KMS-11 (cell line): ENCODE data around the gene LTBP3.

Source experiments
- H2AFZ ChIP-seq: fragments of 200-600 bp; sonication (generic); 2 replicates; pipeline ENCODE4 v1.6.1; 2016; ENCODE audit warnings: antibody characterized with exemption, mixed run types, low read depth
- H3K27ac ChIP-seq: fragments of 200-600 bp; sonication (generic); 2 replicates; pipeline ENCODE4 v1.6.1; 2016; ENCODE audit warnings: mild to moderate bottlenecking, mixed run types
- H3K27me3 ChIP-seq: fragments of 200-600 bp; sonication (generic); 2 replicates; pipeline ENCODE4 v1.6.1; 2017; ENCODE audit warnings: mild to moderate bottlenecking, low read depth, mixed run types, moderate library complexity; ENCODE audit not compliant: insufficient read depth
- H3K36me3 ChIP-seq: fragments of 200-600 bp; sonication (generic); 2 replicates; pipeline ENCODE4 v1.6.1; 2017; ENCODE audit warnings: mild to moderate bottlenecking, mixed run types; ENCODE audit not compliant: insufficient read depth
- H3K4me1 ChIP-seq: fragments of 200-600 bp; sonication (generic); 2 replicates; pipeline ENCODE4 v1.6.1; 2016; ENCODE audit warnings: mild to moderate bottlenecking, low read depth, mixed run types; ENCODE audit not compliant: poor library complexity, severe bottlenecking
- H3K4me2 ChIP-seq: fragments of 200-600 bp; sonication (generic); 2 replicates; pipeline ENCODE4 v1.7.0; 2016; ENCODE audit warnings: mild to moderate bottlenecking, mixed run types
- H3K4me3 ChIP-seq: fragments of 200-600 bp; sonication (generic); IDR thresholded peaks from 2 replicates; pipeline ENCODE4 v1.6.1; 2017; ENCODE audit warnings: low read depth, low read length, mixed read lengths; ENCODE audit not compliant: insufficient read depth
- H3K79me2 ChIP-seq: fragments of 200-600 bp; sonication (generic); 2 replicates; pipeline ENCODE4 v1.6.1; 2016; ENCODE audit warnings: low read depth, mixed run types; ENCODE audit not compliant: insufficient read depth
- H3K9ac ChIP-seq: fragments of 200-600 bp; sonication (generic); 2 replicates; pipeline ENCODE4 v1.6.1; 2016; ENCODE audit warnings: mild to moderate bottlenecking, mixed run types
- H4K20me1 ChIP-seq: fragments of 200-600 bp; sonication (generic); 2 replicates; pipeline ENCODE4 v1.6.1; 2016; ENCODE audit warnings: mild to moderate bottlenecking, mixed run types; ENCODE audit not compliant: insufficient read depth
- CTCF ChIP-seq: fragments of 200-600 bp; sonication (generic); conservative IDR thresholded peaks from 2 replicates; pipeline ENCODE4 v1.6.1; 2017; ENCODE audit warnings: low read depth, mild to moderate bottlenecking, antibody characterized with exemption, low read length, moderate library complexity, mixed read lengths

LTBP3 gene

GRCh38 chr11:65571940-65572339 is 13.8 kb upstream of the LTBP3 start:
- Histone ChIP-seq H3K79me2 (peaks cover 54% of the 10 kb centered on the region), H3K9ac (no peak overlapping the region), H3K4me1 (peaks cover 44% of the 10 kb centered on the region), H3K36me3 (no peaks in the 10 kb centered on the region), H3K27ac (peak overlapping the region; percentile 27; the same call in 1 of the 2 replicates), H4K20me1 (no peaks in the 10 kb centered on the region), H2AFZ (no peak overlapping the region), H3K4me2 (peak overlapping the region; percentile 84), H3K4me3 (no peak overlapping the region), H3K27me3 (no peaks in the 10 kb centered on the region)
- TF ChIP-seq CTCF, result peak; percentile 35; the same call in 1 of the 2 replicates

- H3K4me2 ChIP-seq, result peak overlapping the region; percentile 84
- no peak for TF ChIP-seq CTCF
- no peak overlapping the region for H2AFZ ChIP-seq
- H3K27me3 ChIP-seq, result no peaks in the 10 kb centered on the region
- peaks cover 44% of the 10 kb centered on the region for H3K4me1 ChIP-seq
- no peaks in the 10 kb centered on the region for H3K36me3 ChIP-seq
- no peak overlapping the region; the same call in 1 of the 2 replicates for H3K9ac ChIP-seq
- H3K79me2 ChIP-seq, result peaks cover 54% of the 10 kb centered on the region
- peak overlapping the region; percentile 27; the same call in 1 of the 2 replicates for H3K27ac ChIP-seq
- H4K20me1 ChIP-seq, result no peaks in the 10 kb centered on the region
- no peak overlapping the region for H3K4me3 ChIP-seq
Observed at GRCh38 chr11:65571420-65571819, 13.3 kb upstream of the LTBP3 start.

- peak within 1 kb of the TSS; percentile 84 for H3K27ac ChIP-seq
- peaks cover 50% of the 10 kb centered on the region for H3K79me2 ChIP-seq
- TF ChIP-seq CTCF, result peak; percentile 44; the same call in 1 of the 2 replicates
- peaks cover 48% of the 10 kb centered on the region for H3K4me1 ChIP-seq
- peak within 1 kb of the TSS; percentile 88 for H3K4me2 ChIP-seq
- H3K27me3 ChIP-seq, result no peaks in the 10 kb centered on the region
- peak within 1 kb of the TSS; percentile 72 for H3K9ac ChIP-seq
- no peak within 1 kb of the TSS for H3K4me3 ChIP-seq
- peak within 1 kb of the TSS; percentile 89 for H2AFZ ChIP-seq
- H4K20me1 ChIP-seq, result no peaks in the 10 kb centered on the region
- H3K36me3 ChIP-seq, result no peaks in the 10 kb centered on the region
Observed at GRCh38 chr11:65569973-65570918, 12.1 kb upstream of the LTBP3 start, which contains the start of gene ZNRD2. TSS of gene ZNRD2 (plus strand) at chr11:65570477. CDS start at chr11:65570492, 15 bp downstream.

- Histone ChIP-seq H3K9ac (peak overlapping the region; percentile 72), H3K79me2 (peaks cover 50% of the 10 kb centered on the region), H3K4me1 (peaks cover 42% of the 10 kb centered on the region), H2AFZ (peak overlapping the region; percentile 89), H3K36me3 (no peaks in the 10 kb centered on the region), H3K4me3 (no peak overlapping the region), H3K27me3 (no peaks in the 10 kb centered on the region), H3K27ac (peak overlapping the region; percentile 84), H3K4me2 (peak overlapping the region; percentile 88), H4K20me1 (no peaks in the 10 kb centered on the region)
- TF ChIP-seq CTCF, result no peak
Observed at GRCh38 chr11:65569164-65569972, 11.2 kb upstream of the LTBP3 start.
